COLO829 (cell line): ENCODE data around the gene GLI3.
A peak's percentile ranks its signal among the peaks of the same experiment; 100 is the strongest.

Experiments
- DNase-seq: peaks from one replicate; pipeline ENCODE4 v3.0.0; 2012; ENCODE audit warnings: low spot score

GLI3 gene

GRCh38 chr7:42236266-42236975 lies 588 bp downstream of the GLI3 start:
- DNase-seq = no peak

DNA sequence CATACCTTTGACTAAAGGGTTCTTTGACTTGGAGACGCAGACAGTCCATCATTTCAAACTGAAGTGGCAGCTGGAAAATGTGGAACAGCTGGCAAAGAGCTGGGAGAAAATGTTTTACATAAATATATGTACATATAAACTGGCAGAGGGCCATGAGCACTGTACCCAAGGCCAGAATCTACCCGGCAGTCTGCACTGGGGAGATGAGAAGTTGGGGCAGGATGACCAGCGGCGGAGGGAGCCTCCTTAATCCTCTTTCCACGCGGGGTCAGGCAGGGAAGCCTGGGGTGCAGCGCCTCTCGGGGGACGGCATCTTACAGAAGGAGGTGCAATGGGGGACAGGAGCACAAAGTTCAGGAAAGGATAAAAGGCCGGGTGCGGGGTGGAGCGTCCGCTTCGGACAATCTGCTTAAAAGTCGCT lies 1.3 kb downstream of the GLI3 start:
- no peak for DNase-seq

- no peak for DNase-seq
These were observed 2.3 kb downstream of the GLI3 start for GRCh38 chr7:42234736-42235135.

- no peak for DNase-seq
These were observed 3.2 kb downstream of the GLI3 start for GRCh38 chr7:42233695-42234331.

DNA sequence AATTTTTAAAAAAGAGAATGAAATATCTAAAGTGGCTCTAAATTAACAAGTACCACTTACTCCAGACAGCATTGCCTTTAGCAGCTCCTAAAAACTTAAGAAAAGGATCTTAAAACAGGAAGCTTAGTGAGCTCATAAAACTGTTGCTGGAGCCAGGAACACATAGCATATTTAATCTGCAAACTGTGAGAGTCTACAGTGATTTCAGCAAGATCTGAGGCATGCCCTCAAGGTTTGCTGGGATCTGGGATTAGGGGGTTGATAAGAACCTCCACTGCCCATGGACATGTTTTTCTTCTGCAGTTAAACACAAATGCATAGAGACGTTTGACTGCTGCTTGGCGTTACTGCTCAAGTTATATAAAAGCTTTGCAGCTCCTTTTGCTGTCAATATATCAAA lies 3.8 kb downstream of the GLI3 start:
- no peak for DNase-seq

- peak; percentile 82 for DNase-seq
These were observed 4.7 kb downstream of the GLI3 start for GRCh38 chr7:42232275-42232674.

- no peak for DNase-seq
These were observed 5.8 kb downstream of the GLI3 start for GRCh38 chr7:42231043-42231787.

DNA sequence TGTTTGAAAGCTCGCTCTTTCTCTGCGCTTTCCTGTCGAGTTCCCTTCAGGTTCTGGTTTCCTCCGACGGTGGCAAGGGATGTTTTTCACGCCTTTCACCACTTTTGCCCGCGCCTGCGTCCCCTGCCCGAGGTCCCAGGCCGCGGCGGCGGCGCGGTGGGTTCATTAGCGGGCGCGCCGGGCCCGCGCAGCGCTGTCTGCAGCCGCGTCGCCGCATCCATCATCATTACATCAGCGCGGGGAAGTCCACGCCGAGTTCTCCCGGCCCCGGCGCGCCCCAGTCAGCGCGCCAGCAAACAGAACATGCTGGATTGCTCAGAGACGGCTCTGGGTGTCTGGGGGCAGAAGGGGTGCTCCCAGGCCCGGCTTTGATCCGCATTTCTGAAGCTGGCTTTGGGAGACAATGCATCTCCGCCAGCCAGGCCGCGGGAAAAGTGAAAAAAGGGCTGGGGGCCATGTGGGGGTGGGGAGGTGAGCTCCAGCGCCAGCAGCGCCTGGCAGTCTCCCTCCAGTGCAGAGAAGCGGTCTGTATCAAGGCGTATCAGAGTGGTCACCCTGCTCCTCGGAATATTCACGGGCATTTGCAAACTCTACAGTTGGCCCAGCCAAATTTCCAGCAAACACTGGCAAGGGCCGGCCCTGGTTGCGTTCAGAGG lies 8.9 kb downstream of the GLI3 start:
- DNase-seq = no peak

DNA sequence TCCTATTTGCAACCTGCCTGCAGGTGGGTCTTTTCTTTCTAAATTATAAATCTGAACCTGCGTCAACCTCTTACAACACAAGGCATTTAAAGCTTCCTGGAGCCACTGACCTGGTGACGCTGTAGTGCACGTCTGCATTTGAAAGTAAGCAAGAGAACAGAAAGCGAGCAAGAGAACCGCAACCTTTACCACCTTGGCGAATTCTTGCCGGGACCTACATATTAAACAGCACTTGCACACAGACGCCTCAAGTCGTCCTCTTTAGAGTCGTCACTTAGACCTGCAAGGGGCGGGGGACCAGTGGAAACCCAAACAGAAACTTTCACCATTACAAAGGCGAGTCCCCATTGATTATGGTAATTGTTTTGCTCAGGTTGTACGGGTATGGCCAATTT lies 9.5 kb downstream of the GLI3 start:
- no peak for DNase-seq

DNA sequence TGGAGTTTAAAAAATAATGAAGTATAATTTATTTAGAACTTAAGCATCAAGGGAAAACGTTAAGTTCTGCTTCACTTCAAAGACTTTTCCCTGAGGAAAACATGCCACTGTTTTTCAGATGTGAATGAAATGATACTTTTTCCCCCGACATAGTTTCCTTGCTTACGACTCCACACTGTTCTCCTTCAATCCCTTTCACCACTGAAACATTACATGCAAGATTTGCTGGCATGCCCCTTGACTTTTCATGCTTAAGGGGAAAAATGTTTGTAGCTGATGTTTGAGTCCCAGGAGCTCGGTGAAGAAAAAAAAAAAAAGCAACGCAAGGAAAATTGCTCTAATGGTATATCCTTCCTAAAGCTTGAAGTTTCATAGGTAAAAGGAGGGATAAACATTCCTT lies 10.0 kb downstream of the GLI3 start:
- DNase-seq = no peak

GRCh38 chr7:42226354-42226941 lies 10.6 kb downstream of the GLI3 start:
- no peak for DNase-seq

DNA sequence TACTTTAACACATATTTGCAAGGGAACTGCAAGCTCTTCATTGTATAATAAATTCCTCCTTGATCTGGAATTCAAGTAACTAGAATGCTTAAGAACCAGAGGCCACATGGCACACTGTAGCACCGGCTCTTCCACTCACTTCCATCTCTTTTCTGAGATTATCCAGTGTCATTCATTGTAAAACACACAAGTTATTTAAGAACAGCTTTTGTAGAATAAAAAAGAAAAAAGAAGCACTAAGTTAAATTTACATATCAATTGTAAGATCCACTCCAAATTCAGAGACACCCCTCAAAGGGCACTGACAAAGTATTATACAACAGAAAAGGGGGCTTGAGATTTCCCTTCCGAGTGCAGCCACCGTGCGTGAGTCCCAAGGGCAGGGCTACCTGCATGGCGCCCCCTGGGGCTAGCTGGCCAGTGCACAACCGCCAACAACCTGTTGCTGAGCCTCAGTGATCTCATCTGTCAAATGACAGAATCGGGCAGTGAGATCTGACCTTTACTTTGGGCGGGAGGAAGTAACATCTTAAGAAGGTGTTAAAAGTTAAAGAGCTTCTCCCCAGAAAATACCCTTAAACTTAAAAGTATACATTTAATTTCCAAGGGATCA lies 12.5 kb downstream of the GLI3 start:
- no peak for DNase-seq

GRCh38 chr7:42222891-42223290 lies 14.1 kb downstream of the GLI3 start:
- no peak for DNase-seq

- no peak for DNase-seq
These were observed 14.9 kb downstream of the GLI3 start for GRCh38 chr7:42222125-42222524.

DNA sequence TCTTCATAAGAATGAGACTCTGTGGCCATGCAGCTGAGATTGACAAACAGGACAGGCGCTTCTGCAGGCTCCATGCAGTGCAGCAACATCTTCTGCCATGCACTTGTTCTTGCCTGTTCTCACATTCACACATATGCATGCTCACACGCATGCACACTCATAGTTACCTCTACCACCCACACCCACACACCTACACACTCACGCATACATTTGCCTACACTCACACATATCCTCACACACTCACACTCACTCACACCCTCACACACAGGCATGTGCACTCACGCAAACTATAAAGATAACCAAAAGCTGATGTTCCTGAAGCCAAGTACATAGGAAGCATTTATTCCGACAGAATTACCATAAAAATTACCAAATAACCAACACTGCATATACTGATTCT lies 15.7 kb downstream of the GLI3 start:
- DNase-seq = no peak

DNA sequence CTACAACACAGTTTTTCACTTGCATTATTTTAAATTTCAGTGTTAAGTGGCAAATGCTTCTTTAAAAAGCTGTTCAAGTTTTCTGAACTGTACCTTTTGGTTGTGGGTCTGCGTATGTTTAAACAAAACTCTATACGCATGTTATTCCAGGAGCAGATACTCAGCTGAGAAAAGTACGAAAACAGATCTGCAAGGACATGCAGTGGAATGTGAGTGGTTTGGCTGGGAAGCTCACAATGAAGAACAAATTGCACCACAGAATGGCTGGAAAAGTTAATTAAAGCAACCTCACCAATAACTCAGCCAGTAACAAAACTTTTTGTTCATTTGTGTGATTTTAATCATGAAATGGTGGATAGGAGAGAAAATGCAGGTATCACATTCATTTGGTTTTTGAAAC lies 17.6 kb downstream of the GLI3 start:
- no peak for DNase-seq

- no peak for DNase-seq
These were observed 18.8 kb downstream of the GLI3 start for GRCh38 chr7:42218248-42218647.

DNA sequence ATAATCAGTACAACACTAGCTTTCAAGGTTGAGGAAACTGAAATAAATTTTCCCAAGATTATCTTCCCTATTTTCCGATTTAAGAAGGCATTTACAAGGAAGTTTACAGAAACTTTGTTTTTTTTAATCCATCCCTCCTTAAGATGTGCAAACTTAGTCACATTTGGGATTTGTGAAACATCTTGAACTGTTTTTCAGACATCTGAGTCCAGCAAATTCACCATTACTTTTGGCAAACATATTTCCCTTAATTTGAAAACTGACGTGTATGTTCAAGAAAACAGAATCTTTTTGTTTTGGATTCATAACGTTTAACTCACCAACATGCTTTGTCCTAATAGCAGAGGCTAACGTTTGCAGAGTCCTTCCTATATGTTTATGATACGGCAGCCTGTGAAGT lies 19.5 kb downstream of the GLI3 start:
- DNase-seq = no peak

DNA sequence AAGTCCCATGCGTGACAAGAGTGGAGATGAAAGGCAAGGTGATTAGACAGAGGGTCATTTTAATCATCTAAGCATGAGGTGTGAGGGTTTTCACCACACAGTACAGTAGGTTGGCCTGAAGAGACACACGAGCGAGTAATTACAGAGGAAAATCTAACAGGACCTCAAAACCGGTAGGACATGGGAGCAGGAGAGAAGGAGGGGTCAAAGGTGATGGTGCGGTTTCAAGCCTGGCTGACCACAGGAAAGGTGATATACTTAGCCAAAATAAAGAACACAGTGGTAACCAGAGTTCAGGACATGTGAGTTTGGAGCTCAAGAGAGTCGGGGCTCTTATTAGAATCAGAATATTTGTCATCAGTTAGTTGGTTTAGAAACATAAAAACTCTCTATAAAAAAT lies 20.0 kb downstream of the GLI3 start:
- no peak for DNase-seq

- no peak for DNase-seq
These were observed 22.8 kb downstream of the GLI3 start for GRCh38 chr7:42214060-42214679.

GRCh38 chr7:42213093-42213492 lies 23.9 kb downstream of the GLI3 start:
- DNase-seq = no peak
